Adrenal gland (tissue), 5 donors: ENCODE measurements around the gene OR51B6.

Experiments
- POLR2A ChIP-seq, 2 donors: fragments of 450-650 bp; IDR thresholded peaks; one replicate each; pipeline ENCODE4 v1.6.1; 2017; ENCODE audit warnings: antibody characterized with exemption in 2 of 2, mild to moderate bottlenecking in 2 of 2, moderate library complexity in 1 of 2
- TF ChIP-seq, protein P1 (sequence below), 6 experiments: fragments of 450-650 bp in 4 of 6; fragments of 200-600 bp in 2 of 6; sonication (generic) in 1 of 6; IDR thresholded peaks; 1 replicate in 5 of 6; 2 replicates in 1 of 6; pipeline versions ENCODE4 v1.5.1 to v1.8.0; 2016 to 2021; ENCODE audit warnings: antibody characterized with exemption in 6 of 6, mild to moderate bottlenecking in 2 of 6, moderate library complexity in 1 of 6
- donor health status: DM: no; HTN: no; CAD: no.

DNA sequence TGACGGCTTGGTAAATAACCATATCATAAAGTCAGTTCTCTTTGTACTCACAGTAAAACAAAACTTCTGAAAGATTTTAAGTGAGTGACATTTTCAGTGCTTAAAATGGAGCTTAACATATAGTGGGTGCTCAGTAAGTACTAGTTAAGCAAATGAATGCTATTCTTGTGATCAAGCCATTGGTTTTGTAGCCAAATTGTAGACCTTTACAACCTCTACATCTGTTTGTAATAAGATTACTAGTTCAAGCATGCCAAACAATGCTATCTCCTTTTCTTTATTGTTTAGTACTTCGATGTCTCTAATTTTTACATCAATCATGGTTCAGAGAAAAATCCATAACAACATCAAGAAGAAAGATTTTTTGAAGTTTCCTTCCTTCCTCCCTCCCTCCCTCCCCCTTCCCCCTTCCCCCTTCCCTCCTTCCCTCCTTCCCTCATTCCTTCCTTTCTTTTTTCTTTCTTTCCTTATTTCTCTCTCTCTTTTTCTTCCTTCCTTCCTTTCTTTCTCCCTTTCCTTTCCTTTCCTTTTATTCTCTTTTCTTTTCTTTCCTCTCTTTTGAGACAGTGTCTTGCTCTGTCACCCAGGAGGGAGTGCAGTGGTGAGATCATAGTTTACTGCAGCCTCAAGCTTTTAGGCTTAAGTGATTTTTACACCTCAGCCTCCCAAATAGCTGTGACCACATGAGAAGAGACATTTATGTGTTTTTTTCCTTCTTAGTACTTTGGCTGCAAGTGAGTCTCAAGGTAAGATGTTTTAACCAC lies 43.9 kb upstream of the OR51B6 start:
- TF ChIP-seq POLR2A (IDR thresholded peaks at IDR 0.05), result no peak
- TF ChIP-seq, protein P1, sequence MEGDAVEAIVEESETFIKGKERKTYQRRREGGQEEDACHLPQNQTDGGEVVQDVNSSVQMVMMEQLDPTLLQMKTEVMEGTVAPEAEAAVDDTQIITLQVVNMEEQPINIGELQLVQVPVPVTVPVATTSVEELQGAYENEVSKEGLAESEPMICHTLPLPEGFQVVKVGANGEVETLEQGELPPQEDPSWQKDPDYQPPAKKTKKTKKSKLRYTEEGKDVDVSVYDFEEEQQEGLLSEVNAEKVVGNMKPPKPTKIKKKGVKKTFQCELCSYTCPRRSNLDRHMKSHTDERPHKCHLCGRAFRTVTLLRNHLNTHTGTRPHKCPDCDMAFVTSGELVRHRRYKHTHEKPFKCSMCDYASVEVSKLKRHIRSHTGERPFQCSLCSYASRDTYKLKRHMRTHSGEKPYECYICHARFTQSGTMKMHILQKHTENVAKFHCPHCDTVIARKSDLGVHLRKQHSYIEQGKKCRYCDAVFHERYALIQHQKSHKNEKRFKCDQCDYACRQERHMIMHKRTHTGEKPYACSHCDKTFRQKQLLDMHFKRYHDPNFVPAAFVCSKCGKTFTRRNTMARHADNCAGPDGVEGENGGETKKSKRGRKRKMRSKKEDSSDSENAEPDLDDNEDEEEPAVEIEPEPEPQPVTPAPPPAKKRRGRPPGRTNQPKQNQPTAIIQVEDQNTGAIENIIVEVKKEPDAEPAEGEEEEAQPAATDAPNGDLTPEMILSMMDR (IDR thresholded peaks at IDR 0.05), result no peak
